IMR-90 (cell line): ENCODE data around the gene CLDN7.

Experiments used
- BHLHE40 ChIP-seq: fragments of 150-350 bp; IDR thresholded peaks from 2 replicates; pipeline ENCODE4 v1.6.1; 2016; ENCODE audit warnings: mild to moderate bottlenecking, low read depth, low read length
- CEBPB ChIP-seq: IDR thresholded peaks from 2 replicates; pipeline ENCODE4 v1.6.1; 2012; ENCODE audit warnings: low read depth, low read length, improper control_type of control experiment
- CHD1 ChIP-seq: IDR thresholded peaks from 2 replicates; pipeline ENCODE4 v1.6.1; 2012; ENCODE audit warnings: low read depth, low read length, improper control_type of control experiment
- FOS ChIP-seq: fragments of 150-350 bp; IDR thresholded peaks from 2 replicates; pipeline ENCODE4 v1.6.1; 2016; ENCODE audit warnings: low read depth, low read length
- MAFK ChIP-seq: IDR thresholded peaks from 2 replicates; pipeline ENCODE4 v1.6.1; 2012; ENCODE audit warnings: low read depth, low read length, improper control_type of control experiment
- MAZ ChIP-seq: IDR thresholded peaks from 2 replicates; pipeline ENCODE4 v1.6.1; 2012; ENCODE audit warnings: low read depth, mild to moderate bottlenecking, low read length, improper control_type of control experiment, moderate library complexity, borderline replicate concordance
- MXI1 ChIP-seq: IDR thresholded peaks from 2 replicates; pipeline ENCODE4 v1.6.1; 2012; ENCODE audit warnings: low read depth, mild to moderate bottlenecking, low read length, moderate library complexity, borderline replicate concordance
- POLR2A ChIP-seq: IDR thresholded peaks from 2 replicates; pipeline ENCODE4 v1.6.1; 2012; ENCODE audit warnings: mild to moderate bottlenecking, low read depth, low read length
- RAD21 ChIP-seq: IDR thresholded peaks from 2 replicates; pipeline ENCODE4 v1.6.1; 2012; ENCODE audit warnings: low read length, improper control_type of control experiment
- RFX5 ChIP-seq: IDR thresholded peaks from 2 replicates; pipeline ENCODE4 v1.8.0; 2012; ENCODE audit warnings: low read depth, mild to moderate bottlenecking, low read length, moderate library complexity
- TF ChIP-seq, protein P1 (sequence below): conservative IDR thresholded peaks from 2 replicates; pipeline ENCODE4 v1.5.1; 2012; ENCODE audit warnings: mild to moderate bottlenecking, low read depth, low read length, improper control_type of control experiment
- TF ChIP-seq, protein P2 (sequence below): fragments of 150-350 bp; IDR thresholded peaks from 2 replicates; pipeline ENCODE4 v1.6.1; 2017; ENCODE audit warnings: mild to moderate bottlenecking, antibody characterized with exemption, low read length, low read depth

DNA sequence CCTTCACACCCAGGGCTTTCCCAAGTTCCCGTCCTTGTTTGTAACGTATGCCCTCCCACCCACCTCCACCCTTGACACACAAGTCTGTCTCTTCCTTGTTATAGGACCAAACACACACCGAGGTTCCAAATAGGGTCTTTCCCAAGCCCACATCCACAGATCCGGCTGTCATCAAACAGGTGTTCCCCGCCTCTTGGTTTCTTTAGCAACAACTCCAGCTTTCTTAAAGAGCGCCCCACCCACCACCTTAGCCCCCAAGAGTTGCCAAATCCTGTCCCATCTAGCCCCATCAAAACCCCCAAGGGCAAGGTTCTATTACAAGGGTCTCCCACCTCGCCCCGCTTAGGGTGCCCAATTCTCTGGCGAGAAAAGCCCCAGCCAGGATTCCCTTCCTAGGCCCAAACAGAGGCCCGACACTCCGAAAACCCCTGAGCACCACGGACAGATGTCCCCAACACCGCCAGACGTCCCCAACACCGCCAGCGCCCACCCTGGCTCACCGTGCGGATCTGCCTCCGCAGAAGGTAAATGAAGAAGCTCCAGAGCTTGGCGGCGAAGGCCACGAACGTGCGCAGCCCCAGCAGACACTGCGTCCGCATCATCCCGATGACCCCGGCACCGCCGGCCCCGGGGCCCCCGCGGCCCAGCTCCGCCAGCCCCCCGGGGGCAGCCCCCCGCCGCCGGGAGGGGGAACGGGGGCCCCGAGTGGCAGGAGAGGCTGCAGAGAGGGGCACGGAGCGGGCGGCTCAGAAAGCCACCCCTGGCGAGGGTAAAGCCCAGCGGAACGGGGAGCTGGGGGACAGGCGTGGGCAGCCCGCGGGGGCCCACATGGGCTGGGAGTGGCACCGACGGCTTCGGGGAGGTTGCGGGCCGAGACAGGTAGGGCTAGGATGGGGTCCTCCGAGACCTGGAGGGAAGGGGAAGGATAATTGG lies 11.3 kb downstream of the CLDN7 start:
- TF ChIP-seq CHD1 (no peak), POLR2A (no peak), FOS (no peak), RAD21 (no peak), RFX5 (no peak), MAFK (no peak), MAZ (no peak), CEBPB (no peak), BHLHE40 (no peak), MXI1 (peak; percentile 54; the same call in 1 of the 2 replicates)
- TF ChIP-seq, protein P1, sequence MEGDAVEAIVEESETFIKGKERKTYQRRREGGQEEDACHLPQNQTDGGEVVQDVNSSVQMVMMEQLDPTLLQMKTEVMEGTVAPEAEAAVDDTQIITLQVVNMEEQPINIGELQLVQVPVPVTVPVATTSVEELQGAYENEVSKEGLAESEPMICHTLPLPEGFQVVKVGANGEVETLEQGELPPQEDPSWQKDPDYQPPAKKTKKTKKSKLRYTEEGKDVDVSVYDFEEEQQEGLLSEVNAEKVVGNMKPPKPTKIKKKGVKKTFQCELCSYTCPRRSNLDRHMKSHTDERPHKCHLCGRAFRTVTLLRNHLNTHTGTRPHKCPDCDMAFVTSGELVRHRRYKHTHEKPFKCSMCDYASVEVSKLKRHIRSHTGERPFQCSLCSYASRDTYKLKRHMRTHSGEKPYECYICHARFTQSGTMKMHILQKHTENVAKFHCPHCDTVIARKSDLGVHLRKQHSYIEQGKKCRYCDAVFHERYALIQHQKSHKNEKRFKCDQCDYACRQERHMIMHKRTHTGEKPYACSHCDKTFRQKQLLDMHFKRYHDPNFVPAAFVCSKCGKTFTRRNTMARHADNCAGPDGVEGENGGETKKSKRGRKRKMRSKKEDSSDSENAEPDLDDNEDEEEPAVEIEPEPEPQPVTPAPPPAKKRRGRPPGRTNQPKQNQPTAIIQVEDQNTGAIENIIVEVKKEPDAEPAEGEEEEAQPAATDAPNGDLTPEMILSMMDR, result no peak
- TF ChIP-seq, protein P2, sequence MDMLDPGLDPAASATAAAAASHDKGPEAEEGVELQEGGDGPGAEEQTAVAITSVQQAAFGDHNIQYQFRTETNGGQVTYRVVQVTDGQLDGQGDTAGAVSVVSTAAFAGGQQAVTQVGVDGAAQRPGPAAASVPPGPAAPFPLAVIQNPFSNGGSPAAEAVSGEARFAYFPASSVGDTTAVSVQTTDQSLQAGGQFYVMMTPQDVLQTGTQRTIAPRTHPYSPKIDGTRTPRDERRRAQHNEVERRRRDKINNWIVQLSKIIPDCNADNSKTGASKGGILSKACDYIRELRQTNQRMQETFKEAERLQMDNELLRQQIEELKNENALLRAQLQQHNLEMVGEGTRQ, result no peak
